Measurements from ENCODE around the gene KLC4. TPM values are rescaled to one million over a fixed set of nuclear protein-coding genes. Genes with fewer than 3 reads are reported as not detected.

KLC4 gene
- total and polyA plus RNA-seq, 11 donors: 18.8 to 35.4 (median 26.9) TPM

- ATAC-seq: peak in 3 of 4 donors; percentile 8 to 28 (median 19)
- Histone ChIP-seq H3K27ac (peak overlapping the region; percentile 64 to 97 (median 84)), H3K27me3 (no peaks in the 10 kb centered on the region), H3K36me3 (peaks cover 0 to 48% (median 44%) of the 10 kb centered on the region in 9 donors), H3K9me3 (no peaks in the 10 kb centered on the region), H3K4me1 (peaks cover 4 to 62% (median 55%) of the 10 kb centered on the region in 12 donors), H3K4me3 (peak overlapping the region in 9 of 12 donors; percentile 20 to 90 (median 67))
- 43 to 63% (median 50%) methylated on average over 5 to 7 of the region's 7 CpGs for WGBS, 4 donors
- intact Hi-C loops (cut with DNase I): loop anchor here in 5 of 10 donors (5.0 to 10.0 kb wide), 3 partner anchors 36 to 112 kb away; partner anchors contain the start of gene CUL7 (in 4 of the 5)
- DNase-seq: peak in 2 of 5 donors; percentile 47 to 54
- no peak for TF ChIP-seq CTCF (IDR thresholded peaks at IDR 0.05)
- TF ChIP-seq POLR2A (IDR thresholded peaks at IDR 0.05): no peak
Observed at GRCh38 chr6:43016176-43016942, 43.1 kb upstream of the KLC4 start.

- Histone ChIP-seq H3K4me1 (peaks cover 4 to 62% (median 53%) of the 10 kb centered on the region in 12 donors), H3K27ac (peak overlapping the region; percentile 64 to 97 (median 84)), H3K4me3 (peak overlapping the region in 9 of 12 donors; percentile 20 to 90 (median 67)), H3K9me3 (no peaks in the 10 kb centered on the region), H3K27me3 (no peaks in the 10 kb centered on the region), H3K36me3 (peaks cover 0 to 42% (median 38%) of the 10 kb centered on the region in 9 donors)
- DNase-seq (peak in 3 of 5 donors; percentile 34 to 60 (median 40)), ATAC-seq (peak in 1 of 4 donors; percentile 2)
- intact Hi-C loops (cut with DNase I): loop anchor here in 5 of 10 donors (5.0 to 10.0 kb wide), 3 partner anchors 35 to 112 kb away; partner anchors contain the start of gene CUL7 (in 4 of the 5)
- 20 to 65% (median 41%) methylated on average over 5 to 12 of the region's 12 CpGs for WGBS, 4 donors
- no peak for TF ChIP-seq CTCF (IDR thresholded peaks at IDR 0.05)
- TF ChIP-seq POLR2A (IDR thresholded peaks at IDR 0.05): no peak
Observed at GRCh38 chr6:43016943-43017334, 42.5 kb upstream of the KLC4 start.

- WGBS, 4 donors: 87 to 97% (median 91%) methylated on average over 2 of the region's 2 CpGs
- TF ChIP-seq POLR2A (IDR thresholded peaks at IDR 0.05) (no peak), CTCF (IDR thresholded peaks at IDR 0.05) (no peak)
- no peak overlapping the region for H3K4me3 ChIP-seq
- intact Hi-C loops (cut with DNase I): loop anchor here in 5 of 10 donors (5.0 to 10.0 kb wide), 3 partner anchors 33 to 114 kb away; partner anchors contain the start of gene CUL7 (in 4 of the 5)
- no peaks in the 10 kb centered on the region for H3K27me3 ChIP-seq
- H3K27ac ChIP-seq: peak overlapping the region in 1 of 12 donors; percentile 82
- H3K36me3 ChIP-seq: peaks cover 0 to 47% (median 38%) of the 10 kb centered on the region in 9 donors
- ATAC-seq (no peak), DNase-seq (no peak)
- H3K4me1 ChIP-seq: peaks cover 4 to 72% (median 60%) of the 10 kb centered on the region in 12 donors
- no peaks in the 10 kb centered on the region for H3K9me3 ChIP-seq
Observed at GRCh38 chr6:43019152-43019551, 40.3 kb upstream of the KLC4 start.

Measured in heart left ventricle (tissue), 16 donors.